ENCODE data around the gene NANOS3.
"Not testable (repeated sequence)": the region's sequence is repeated elsewhere in the genome, so short reads cannot be mapped to it uniquely, and the experiment has no call there.

The NANOS3 gene

DNA sequence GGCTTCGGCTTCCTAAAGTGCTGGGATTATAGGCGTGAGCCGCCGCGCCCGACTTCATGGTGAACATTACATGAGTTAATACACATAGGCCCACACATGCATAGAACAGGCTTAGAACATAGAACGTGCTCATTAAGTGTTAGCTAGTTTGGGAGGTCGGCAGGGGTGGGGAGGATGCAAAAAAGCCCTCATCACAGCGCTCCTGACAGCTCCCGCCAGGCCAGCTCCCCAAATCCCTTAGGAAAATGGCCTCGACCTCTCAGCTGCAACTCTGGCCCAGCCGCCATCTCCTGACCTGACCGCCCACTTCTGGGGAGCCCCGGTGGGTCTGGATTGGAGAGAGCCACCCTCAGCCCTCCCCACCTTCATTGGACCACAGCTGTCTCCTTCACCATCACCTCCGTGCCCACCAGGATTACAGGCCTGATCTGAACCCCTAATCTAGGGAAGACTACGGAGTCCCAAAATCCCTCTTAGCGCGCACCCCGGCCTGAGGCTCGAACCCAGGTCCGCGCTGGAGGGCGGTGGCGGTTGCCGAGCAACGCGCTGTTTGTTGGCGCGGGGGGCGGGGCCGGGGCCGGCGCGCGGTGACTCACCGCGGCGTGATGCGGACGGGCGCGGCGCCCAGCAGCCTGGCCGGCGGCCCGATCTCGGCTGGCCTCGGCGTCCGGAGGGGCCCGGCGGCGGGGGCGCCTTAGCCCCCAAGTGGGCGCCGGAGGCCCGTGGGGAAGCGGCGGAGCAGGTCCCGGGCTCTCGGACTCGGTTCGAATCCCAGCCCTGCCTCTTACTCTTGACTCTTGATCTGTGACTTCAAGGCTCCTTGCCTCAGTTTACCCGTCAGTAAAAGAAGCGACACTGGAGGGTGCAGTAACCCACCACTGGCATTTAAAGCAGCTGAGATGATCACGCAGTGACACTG, 26.7 kb upstream of the NANOS3 start:
- H3K36me3 Mint-ChIP-seq, result no peaks in the 10 kb centered on the region
- DNase-seq (ENCODE audit: low spot score in 2 of 2) (peak; percentile 74 to 75), ATAC-seq (ENCODE audit: low read depth) (peak; percentile 19)
- H3K4me1 Mint-ChIP-seq, result peaks cover 22% of the 10 kb centered on the region
- peak overlapping the region; percentile 67 for H3K4me3 Mint-ChIP-seq
- H3K9me3 Mint-ChIP-seq, result no peaks in the 10 kb centered on the region
- H3K27me3 Mint-ChIP-seq, result no peaks in the 10 kb centered on the region
- H3K27ac Mint-ChIP-seq, result peak overlapping the region; percentile 99

DNA sequence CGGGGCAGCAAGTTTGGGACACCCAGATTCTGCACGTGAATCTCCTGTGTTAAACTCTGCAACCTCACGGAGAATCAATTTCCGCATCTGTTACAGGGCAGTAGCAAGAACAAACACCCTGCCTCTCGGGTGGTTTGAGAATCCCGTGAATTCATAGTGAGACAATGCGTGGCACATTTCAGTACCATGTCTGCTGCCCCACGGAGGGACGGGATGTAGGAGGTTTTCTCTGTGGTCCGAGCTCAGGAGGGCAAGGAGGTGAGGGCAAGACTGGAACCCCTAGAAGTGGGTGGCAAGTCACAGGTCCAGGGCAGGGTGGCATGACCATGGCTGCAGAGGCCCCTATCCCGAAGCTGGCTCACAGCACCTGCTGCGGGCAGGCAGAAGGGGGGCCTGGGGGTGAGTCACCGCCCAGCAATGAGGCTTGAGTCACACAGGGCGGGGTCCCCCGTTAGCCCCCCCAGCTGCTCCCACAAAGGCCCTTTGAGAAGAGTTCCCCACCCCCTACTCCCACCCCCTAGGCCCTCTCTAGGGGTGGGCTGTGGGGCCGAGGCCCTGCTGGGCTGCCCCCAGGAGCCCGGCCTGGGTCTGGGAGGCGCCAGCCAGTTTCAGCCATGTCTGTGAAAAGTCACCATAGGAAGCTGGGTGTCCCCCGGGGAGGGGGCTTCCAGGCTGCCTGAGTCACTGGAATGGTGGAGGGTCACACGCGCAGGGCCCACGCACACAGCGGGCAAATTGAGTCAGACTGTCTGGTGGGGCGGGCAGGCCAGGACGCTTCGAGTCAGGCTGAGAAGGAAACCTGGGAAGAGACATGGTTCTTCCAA, 25.8 kb upstream of the NANOS3 start:
- H3K4me3 Mint-ChIP-seq, result peak overlapping the region; percentile 67
- ATAC-seq (ENCODE audit: low read depth) (no peak), DNase-seq (ENCODE audit: low spot score in 2 of 2) (no peak)
- peak overlapping the region; percentile 99 for H3K27ac Mint-ChIP-seq
- H3K4me1 Mint-ChIP-seq, result peaks cover 18% of the 10 kb centered on the region
- no peaks in the 10 kb centered on the region for H3K27me3 Mint-ChIP-seq
- H3K36me3 Mint-ChIP-seq, result no peaks in the 10 kb centered on the region
- H3K9me3 Mint-ChIP-seq, result no peaks in the 10 kb centered on the region

DNA sequence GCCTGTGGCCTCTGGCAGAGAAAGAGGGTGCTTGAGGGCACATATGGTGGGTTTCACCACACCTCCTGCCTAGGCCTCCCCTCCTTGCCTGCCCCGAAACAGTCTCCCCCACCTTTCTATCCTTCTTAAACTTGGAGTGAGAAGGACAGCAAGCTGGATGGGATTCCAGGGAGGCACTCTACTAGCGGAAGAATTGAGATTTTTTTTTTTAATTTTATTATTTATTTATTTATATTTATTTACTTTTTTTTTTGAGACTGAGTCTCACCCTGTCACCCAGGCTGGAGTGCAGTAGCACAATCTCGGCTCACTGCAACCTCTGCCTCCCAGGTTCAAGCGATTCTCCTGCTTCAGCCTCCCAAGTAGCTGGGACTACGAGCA, 25.2 kb upstream of the NANOS3 start:
- peaks cover 13% of the 10 kb centered on the region for H3K4me1 Mint-ChIP-seq
- H3K27ac Mint-ChIP-seq, result peak overlapping the region; percentile 99
- DNase-seq (ENCODE audit: low spot score in 2 of 2); ATAC-seq (ENCODE audit: low read depth); H3K36me3 Mint-ChIP-seq; H3K9me3 Mint-ChIP-seq; H3K4me3 Mint-ChIP-seq; H3K27me3 Mint-ChIP-seq: not testable (repeated sequence)

DNA sequence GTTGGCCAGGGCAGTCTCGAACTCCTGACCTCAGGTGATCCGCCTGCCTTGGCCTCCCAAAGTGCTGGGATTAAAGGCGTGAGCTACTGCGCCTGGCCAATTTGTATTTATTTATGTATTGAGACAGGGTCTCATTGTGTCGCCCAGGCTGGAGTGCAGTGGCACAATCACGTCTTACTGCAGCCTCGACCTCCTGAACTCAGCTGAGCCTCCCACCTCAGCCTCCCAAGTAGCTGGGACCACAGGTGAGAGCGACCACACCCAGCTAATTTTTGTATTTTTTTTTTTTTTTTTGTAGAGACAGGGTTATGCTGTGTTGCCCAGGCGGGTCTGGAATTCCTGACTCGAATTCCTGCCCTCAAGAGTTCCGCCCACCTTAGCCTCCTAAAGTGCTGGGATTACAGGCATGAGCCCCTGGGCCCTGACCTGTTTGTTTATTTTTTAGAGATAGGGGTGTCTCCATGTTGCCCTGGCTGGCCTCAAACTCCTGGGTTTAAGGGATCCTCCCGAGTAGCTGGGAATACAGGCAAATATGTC, 24.7 kb upstream of the NANOS3 start:
- H3K9me3 Mint-ChIP-seq; H3K4me3 Mint-ChIP-seq; DNase-seq (ENCODE audit: low spot score in 2 of 2); H3K27me3 Mint-ChIP-seq; H3K36me3 Mint-ChIP-seq; ATAC-seq (ENCODE audit: low read depth): not testable (repeated sequence)
- peak overlapping the region; percentile 99 for H3K27ac Mint-ChIP-seq
- H3K4me1 Mint-ChIP-seq, result peaks cover 11% of the 10 kb centered on the region

DNA sequence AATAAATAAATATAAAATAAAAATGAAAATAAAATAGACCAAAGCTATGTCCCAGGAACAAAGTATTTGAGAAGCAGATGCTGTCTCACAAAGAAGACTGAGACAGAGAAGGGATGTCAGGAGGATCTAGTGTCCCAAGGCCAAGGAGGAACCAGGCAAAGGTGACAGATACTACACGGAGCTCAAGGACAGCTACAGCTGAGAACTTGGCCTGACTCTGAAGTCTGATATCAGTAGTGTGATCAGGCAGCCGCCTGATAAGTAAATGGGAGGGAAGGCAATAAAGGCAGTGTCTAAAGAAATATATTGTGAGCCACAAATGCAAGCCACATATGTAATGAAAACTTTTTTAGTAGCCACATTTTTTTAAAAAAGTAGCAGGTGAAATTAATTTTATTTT, 20.4 kb upstream of the NANOS3 start:
- Mint-ChIP-seq H3K4me3 (no peak overlapping the region), H3K27ac (no peak overlapping the region), H3K27me3 (no peaks in the 10 kb centered on the region), H3K9me3 (no peaks in the 10 kb centered on the region), H3K4me1 (peaks cover 8% of the 10 kb centered on the region), H3K36me3 (no peaks in the 10 kb centered on the region)
- DNase-seq (ENCODE audit: low spot score in 2 of 2) (no peak), ATAC-seq (ENCODE audit: low read depth) (no peak)

DNA sequence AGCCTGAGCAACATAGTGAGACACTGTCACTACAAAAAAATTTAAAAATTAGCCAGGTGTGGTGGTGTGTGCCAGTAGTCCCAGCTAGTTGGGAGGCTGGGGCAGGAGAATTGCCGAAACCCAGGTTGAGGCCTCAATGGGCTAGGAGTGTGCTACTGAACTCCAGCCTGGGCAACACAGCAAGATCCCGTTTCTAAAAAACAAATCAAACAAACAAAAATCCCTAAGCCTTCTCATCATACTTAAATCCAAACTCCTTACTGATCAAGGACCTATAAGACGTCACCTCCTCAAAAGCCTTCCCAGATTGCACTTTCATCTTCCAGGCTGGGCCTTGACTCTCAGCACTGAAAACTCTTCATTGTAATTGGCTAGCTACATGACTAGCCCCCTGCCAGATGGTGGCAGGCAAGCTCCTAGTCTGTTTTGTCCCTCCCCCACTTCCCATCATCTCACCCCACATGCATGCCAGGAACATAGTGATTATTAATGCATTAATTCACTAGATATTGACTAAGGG, 17.5 kb upstream of the NANOS3 start:
- no peak for DNase-seq (ENCODE audit: low spot score in 2 of 2)
- no peak for ATAC-seq (ENCODE audit: low read depth)
- Mint-ChIP-seq H3K36me3 (no peaks in the 10 kb centered on the region), H3K9me3 (no peaks in the 10 kb centered on the region), H3K27me3 (peaks cover 7% of the 10 kb centered on the region), H3K27ac (no peak overlapping the region), H3K4me3 (no peak overlapping the region), H3K4me1 (peaks cover 15% of the 10 kb centered on the region)

DNA sequence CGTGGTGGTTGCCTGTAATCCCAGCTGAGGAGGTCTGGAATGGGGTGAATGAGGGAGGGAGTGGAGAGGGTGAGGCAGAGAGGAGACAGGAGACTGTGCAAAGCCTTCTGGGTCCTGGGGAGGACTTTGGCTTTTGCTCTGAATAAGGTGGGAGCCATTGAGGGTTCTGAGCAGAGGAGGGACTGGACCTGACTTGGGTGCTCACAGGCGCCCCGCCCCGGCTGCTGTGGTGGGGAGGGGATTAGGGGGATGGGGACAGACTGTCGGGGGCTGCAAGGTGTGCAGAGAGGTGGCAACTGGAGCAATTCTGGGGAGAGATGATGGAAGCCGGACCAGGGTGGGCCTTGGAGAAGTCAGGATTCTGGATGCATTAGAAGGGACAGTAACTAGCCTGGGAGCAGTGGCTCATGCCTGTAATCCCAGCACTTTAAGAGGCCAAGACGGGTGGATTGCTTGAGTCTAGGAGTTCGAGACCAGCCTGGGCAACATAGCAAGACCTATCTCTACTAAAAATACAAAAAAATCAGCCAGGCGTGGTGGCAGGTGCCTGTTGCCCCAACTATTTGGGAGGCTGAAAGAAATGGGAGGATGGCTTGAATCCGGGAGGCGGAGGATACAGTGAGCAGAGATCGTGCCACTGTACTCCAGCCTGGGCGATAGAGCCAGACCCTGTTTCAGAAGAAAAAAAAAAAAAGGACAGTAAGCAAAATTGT, 16.1 kb upstream of the NANOS3 start:
- DNase-seq (ENCODE audit: low spot score in 2 of 2) (no peak), ATAC-seq (ENCODE audit: low read depth) (no peak)
- Mint-ChIP-seq H3K27ac (peak overlapping the region; percentile 93), H3K4me3 (peak overlapping the region; percentile 92), H3K36me3 (no peaks in the 10 kb centered on the region), H3K4me1 (peaks cover 17% of the 10 kb centered on the region), H3K9me3 (no peaks in the 10 kb centered on the region), H3K27me3 (peaks cover 10% of the 10 kb centered on the region)

DNA sequence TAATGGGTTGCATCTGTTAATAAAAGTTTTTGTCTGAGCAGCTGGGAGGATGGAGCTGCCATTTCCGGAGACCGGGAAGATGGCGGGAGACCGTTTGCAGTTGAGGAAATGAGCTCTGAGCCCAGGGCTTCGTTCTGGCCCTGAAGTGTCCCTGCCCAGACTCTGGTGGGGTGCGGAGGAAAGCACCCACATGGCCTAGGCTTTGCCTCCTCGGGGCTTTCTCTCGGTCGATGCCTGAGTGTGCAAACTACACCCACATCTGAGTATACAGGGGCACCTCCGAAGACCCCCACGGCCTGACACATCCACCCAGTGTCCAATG, 15.6 kb upstream of the NANOS3 start:
- Mint-ChIP-seq H3K36me3 (no peaks in the 10 kb centered on the region), H3K9me3 (no peaks in the 10 kb centered on the region), H3K27me3 (peaks cover 12% of the 10 kb centered on the region), H3K4me3 (peak overlapping the region; percentile 92), H3K27ac (peak overlapping the region; percentile 93), H3K4me1 (peaks cover 20% of the 10 kb centered on the region)
- DNase-seq (ENCODE audit: low spot score in 2 of 2), result no peak
- peak; percentile 18 for ATAC-seq (ENCODE audit: low read depth)

DNA sequence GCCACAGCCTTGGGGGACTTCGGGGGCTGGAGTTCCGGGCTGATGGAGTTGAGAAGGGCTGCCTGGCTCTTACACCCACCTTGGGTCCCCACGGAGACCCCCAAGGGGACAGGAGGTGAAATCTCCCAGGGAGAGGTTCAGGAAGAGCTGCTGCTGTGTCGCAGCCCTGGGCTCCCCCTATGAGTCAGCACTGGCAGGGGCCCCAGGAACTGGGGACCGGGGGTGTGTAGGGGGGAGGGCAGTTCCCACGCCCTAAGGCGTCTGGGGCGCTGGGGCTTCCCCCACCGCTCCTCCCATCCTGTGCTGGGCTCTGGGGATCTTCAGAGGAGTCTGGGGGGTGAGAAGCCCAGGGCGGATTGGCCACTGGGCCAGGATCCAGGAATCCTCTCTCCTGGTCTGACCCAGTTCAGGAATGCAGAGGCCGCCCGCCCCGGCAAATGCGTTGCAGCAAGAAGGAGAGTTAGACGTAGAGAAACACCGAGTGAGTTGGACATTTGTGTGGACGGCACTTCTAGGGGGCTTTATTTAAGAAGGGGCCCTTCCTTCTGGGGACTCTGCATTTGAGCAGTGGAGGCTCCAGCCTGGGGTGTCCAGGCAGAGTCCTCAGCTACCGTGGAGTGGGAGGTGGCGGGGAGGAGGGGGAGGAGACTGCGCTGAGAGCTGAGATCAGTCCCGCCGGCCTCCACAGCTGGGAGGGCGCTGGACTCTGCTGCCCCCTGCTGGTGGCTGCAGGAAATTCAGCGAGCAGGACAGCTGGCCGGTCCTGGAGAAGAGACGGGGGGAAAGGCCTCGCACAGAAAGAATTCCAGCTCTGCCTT, 15.0 kb upstream of the NANOS3 start:
- Mint-ChIP-seq H3K36me3 (no peaks in the 10 kb centered on the region), H3K9me3 (no peaks in the 10 kb centered on the region), H3K4me3 (peak overlapping the region; percentile 92), H3K27me3 (peaks cover 17% of the 10 kb centered on the region), H3K4me1 (peaks cover 24% of the 10 kb centered on the region), H3K27ac (peak overlapping the region; percentile 93)
- DNase-seq (ENCODE audit: low spot score in 2 of 2) (peak; percentile 91 to 94), ATAC-seq (ENCODE audit: low read depth) (peak; percentile 82)

DNA sequence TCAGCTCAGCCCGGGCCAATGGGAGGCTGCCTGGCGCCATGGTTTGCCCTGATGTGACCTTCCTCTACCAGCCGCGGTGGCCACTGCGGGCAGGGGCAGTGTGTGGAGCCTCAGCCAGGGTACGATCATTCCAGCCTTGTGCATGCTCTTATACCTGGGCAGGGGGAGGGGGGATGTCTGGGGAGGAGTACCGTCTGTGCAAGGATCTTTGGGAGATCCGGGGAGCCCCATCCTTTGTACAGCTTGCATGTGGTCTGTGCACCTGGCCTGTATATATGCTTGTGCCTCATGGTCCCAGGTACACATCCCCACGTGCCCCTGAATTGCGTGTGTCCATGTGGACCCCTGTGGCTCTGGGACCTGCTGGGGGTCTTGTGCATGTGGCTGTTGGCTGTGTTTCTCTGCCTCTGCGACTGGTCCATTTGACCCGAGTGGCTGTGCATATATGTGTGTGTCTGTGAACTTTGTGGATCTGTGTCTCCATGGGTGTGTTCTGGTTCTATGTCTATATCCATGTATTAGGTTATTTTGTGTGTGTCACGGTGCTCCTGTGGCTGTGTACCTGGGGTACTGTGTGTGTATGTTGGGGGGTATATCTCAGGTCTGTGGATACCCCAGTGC, 12.8 kb upstream of the NANOS3 start:
- DNase-seq (ENCODE audit: low spot score in 2 of 2) (no peak), ATAC-seq (ENCODE audit: low read depth) (no peak)
- Mint-ChIP-seq H3K27ac (no peak overlapping the region), H3K36me3 (no peaks in the 10 kb centered on the region), H3K4me1 (peaks cover 24% of the 10 kb centered on the region), H3K9me3 (no peaks in the 10 kb centered on the region), H3K4me3 (peak overlapping the region; percentile 72), H3K27me3 (peaks cover 27% of the 10 kb centered on the region)

DNA sequence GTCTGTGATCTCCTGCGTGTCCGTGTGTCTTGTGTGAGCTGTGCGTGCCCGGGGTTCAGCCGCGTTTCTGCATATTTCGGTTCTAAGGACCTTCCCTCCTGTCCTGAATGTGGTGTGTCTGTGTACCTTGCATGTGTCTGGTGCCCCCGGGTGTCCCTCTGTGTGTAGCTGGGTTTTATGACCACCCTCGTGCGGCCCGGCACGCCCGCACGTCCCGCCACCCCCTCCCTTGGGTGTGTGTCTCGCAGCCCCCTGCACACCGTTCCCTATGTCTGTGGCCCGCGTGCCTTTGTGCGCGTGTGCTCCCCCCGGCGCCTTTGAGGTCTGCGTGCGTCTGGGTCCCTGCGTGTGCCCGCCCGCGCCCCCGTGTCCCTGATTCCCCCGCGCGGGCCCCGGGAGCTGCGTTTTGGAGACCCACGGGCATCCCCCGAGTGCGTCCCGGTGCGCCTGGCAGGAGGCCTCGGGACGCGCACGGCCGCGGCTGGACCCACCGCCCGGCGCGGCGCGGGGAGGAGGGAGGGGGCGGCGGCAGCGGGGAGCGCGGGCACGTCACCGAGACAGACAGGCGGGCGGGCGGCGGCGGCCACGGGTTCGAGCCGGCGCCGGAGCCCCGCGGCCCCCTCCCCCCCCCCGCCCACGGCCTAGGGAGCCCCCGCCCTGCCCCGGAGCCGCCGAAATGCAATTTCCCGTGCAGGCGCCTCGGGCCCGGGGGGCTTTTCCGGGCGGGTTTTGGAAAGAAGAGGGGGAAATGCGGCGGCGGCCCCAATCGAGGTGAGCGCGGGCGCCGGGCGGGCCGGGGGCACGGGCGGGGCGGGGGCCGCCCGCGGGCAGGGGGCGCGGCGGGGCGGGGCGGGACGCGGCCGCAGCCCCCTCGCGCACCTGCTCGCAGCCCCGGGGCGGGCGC, 12.0 kb upstream of the NANOS3 start:
- Mint-ChIP-seq H3K36me3 (no peaks in the 10 kb centered on the region), H3K9me3 (no peaks in the 10 kb centered on the region), H3K4me1 (peaks cover 21% of the 10 kb centered on the region), H3K27me3 (peaks cover 28% of the 10 kb centered on the region), H3K4me3 (peak overlapping the region; percentile 72), H3K27ac (no peak overlapping the region)
- DNase-seq (ENCODE audit: low spot score in 2 of 2), result no peak
- ATAC-seq (ENCODE audit: low read depth), result no peak
